GM23248 (cell line): ENCODE results near the gene PLIN1. TPM values are rescaled to one million over a fixed set of nuclear protein-coding genes. Genes with fewer than 3 reads are reported as not detected.
A peak's percentile ranks its signal among the peaks of the same experiment; 100 is the strongest.

Experiments used
- DNase-seq: peaks from one replicate; pipeline ENCODE4 v3.0.0-alpha.2; 2015
- H2AFZ ChIP-seq: fragments of 200-600 bp; sonication (generic); 2 replicates; pipeline ENCODE4 v1.6.1; 2016; ENCODE audit warnings: antibody characterized with exemption
- H3F3A ChIP-seq: fragments of 200-600 bp; sonication (generic); 2 replicates; pipeline ENCODE4 v1.6.1; 2016; ENCODE audit warnings: mild to moderate bottlenecking, antibody characterized with exemption, mixed run types; ENCODE audit not compliant: insufficient read depth
- H3K27ac ChIP-seq: fragments of 200-600 bp; sonication (generic); 2 replicates; pipeline ENCODE4 v1.5.1; 2016; ENCODE audit warnings: mild to moderate bottlenecking
- H3K27me3 ChIP-seq: fragments of 200-600 bp; sonication (generic); replicated peaks from 2 replicates; pipeline ENCODE4 v1.6.1; 2016; ENCODE audit warnings: mild to moderate bottlenecking; ENCODE audit not compliant: insufficient read depth
- H3K36me3 ChIP-seq: fragments of 200-600 bp; sonication (generic); 2 replicates; pipeline ENCODE4 v1.6.1; 2016; ENCODE audit warnings: low read depth, mild to moderate bottlenecking
- H3K4me1 ChIP-seq: fragments of 200-600 bp; sonication (generic); 2 replicates; pipeline ENCODE4 v1.6.1; 2016; ENCODE audit warnings: mild to moderate bottlenecking; ENCODE audit not compliant: insufficient read depth
- H3K4me2 ChIP-seq: fragments of 200-600 bp; sonication (generic); one replicate; pipeline ENCODE4 v1.6.1; 2016; ENCODE audit warnings: mild to moderate bottlenecking; ENCODE audit not compliant: unreplicated experiment
- H3K4me3 ChIP-seq: fragments of 200-600 bp; sonication (generic); 2 replicates; pipeline ENCODE4 v1.5.1; 2016; ENCODE audit warnings: mild to moderate bottlenecking
- H3K79me2 ChIP-seq: fragments of 200-600 bp; sonication (generic); 2 replicates; pipeline ENCODE4 v1.6.1; 2016; ENCODE audit warnings: mild to moderate bottlenecking; ENCODE audit not compliant: insufficient read depth
- H3K9ac ChIP-seq: fragments of 200-600 bp; sonication (generic); 2 replicates; pipeline ENCODE4 v1.6.1; 2016; ENCODE audit warnings: mild to moderate bottlenecking
- H3K9me2 ChIP-seq: fragments of 200-600 bp; sonication (generic); 2 replicates; pipeline ENCODE4 v1.6.1; 2016; ENCODE audit warnings: mixed run types, mild to moderate bottlenecking, moderate library complexity; ENCODE audit not compliant: insufficient read depth
- H3K9me3 ChIP-seq: fragments of 200-600 bp; sonication (generic); one replicate; pipeline ENCODE4 v1.6.1; 2017; ENCODE audit warnings: low read depth
- H4K20me1 ChIP-seq: fragments of 200-600 bp; sonication (generic); 2 replicates; pipeline ENCODE4 v1.6.0; 2016; ENCODE audit not compliant: insufficient read depth
- EZH2 ChIP-seq: fragments of 200-600 bp; sonication (generic); IDR thresholded peaks from 2 replicates; pipeline ENCODE4 v1.6.1; 2018; ENCODE audit warnings: antibody characterized with exemption, mild to moderate bottlenecking; ENCODE audit not compliant: insufficient read depth, poor library complexity, severe bottlenecking
- EZH2phosphoT487 ChIP-seq: fragments of 200-600 bp; sonication (generic); IDR thresholded peaks from 2 replicates; pipeline ENCODE4 v1.6.1; 2018; ENCODE audit warnings: antibody characterized with exemption, moderate library complexity, mild to moderate bottlenecking, low read depth; ENCODE audit not compliant: insufficient read depth
- WGBS, 2 experiments: methylation state at CpG; one replicate each; pipeline ENCODE4 v1.1.6; 2015 to 2017; ENCODE audit warnings: low lambda C conversion rate in 2 of 2, low coverage in 1 of 2; ENCODE audit errors: missing lambda C conversion rate in 2 of 2; 5-methylcytosine and 5-hydroxymethylcytosine counted together
- in situ Hi-C: fragments of 300-500 bp; cut with MboI; formaldehyde crosslinking; loops from 2 replicates; pipeline ENCODE4 v1.15.0; 2020
- polyA plus RNA-seq: library from polyadenylated mRNA; unstranded; fragments of >200 nt; fragmentation: Nextera tagmentation; extraction: Ambion mirVana; gene quantifications from 2 replicates; pipeline ENCODE4 v1.2.1, GENCODE V29; 2016
- total RNA-seq: library from RNA; depleted of rRNA; stranded (reverse); fragments of >200 nt; shearing (Covaris generic); gene quantifications from 2 replicates; pipeline ENCODE4 v1.2.3, GENCODE V29; 2014

Gene PLIN1
- total and polyA plus RNA-seq, 2 experiments from 2014 or later, result not detected

DNA sequence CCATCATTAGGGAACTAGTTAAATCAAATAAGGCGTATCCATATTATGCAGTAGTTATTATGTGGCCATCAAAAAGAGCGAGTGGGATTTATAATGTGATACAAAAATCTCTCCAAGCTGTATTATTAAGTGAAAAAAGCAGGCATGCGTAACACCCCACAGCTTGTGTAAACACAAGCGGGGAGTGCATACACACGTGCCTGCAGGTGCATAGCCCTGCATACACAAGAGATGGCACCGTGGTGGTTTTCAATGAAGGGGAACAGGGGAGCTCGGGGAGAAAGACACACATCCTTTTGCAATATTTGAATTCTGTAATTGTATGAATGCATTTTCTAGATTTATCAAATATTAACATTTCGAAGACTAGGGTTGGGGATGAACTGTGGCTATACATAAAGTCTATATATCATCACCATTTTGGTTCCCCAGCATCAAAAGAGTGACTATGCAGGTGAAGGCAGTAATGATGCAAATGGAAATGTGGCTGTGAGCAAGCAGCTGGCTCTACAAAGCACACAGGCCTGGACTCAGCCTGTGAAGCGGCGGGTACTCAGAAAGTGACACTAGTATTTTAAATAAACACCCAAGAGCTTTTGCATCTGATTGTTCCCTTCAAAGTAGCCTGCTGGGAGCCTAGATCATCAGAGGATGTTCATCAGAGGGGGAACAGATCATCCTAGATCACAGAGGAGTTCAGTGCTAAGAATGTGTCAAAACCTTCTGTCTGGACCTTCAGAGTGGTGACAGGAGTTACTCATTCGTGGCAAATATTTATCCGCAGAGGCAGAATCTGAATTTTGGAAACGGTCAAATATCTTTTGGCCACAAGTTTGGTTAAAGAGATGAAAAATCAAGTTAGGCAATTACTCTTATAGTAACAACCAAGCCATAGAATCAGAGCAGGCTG, 14.5 kb downstream of the PLIN1 start:
- Histone ChIP-seq H3K4me2 (peak overlapping the region; percentile 68), H4K20me1 (no peaks in the 10 kb centered on the region), H3K4me3 (peak overlapping the region; percentile 53), H3K79me2 (no peaks in the 10 kb centered on the region), H3K9me2 (no peaks in the 10 kb centered on the region), H3K9me3 (no peaks in the 10 kb centered on the region), H3K4me1 (peaks cover 27% of the 10 kb centered on the region), H3K9ac (peak overlapping the region; percentile 77), H2AFZ (peak overlapping the region; percentile 87), H3K36me3 (no peaks in the 10 kb centered on the region), H3K27me3 (no peaks in the 10 kb centered on the region), H3K27ac (peak overlapping the region; percentile 47), H3F3A (peaks cover 20% of the 10 kb centered on the region)
- WGBS, 2 experiments, result 70% methylated on average over 13 of the region's 13 CpGs
- in situ Hi-C loops, result no loop called here
- peak; percentile 40 for DNase-seq
- TF ChIP-seq EZH2phosphoT487 (no peak), EZH2 (no peak)

GRCh38 chr15:89662893-89663626, 16.1 kb downstream of the PLIN1 start:
- peak; percentile 98 for DNase-seq
- 4% methylated on average over 11 of the region's 11 CpGs for WGBS, 2 experiments
- peaks cover 20% of the 10 kb centered on the region for H3F3A ChIP-seq
- H3K79me2 ChIP-seq, result no peaks in the 10 kb centered on the region
- TF ChIP-seq EZH2phosphoT487 (no peak), EZH2 (no peak)
- H3K9me2 ChIP-seq, result no peaks in the 10 kb centered on the region
- in situ Hi-C loops, result no loop called here
- peaks cover 27% of the 10 kb centered on the region for H3K4me1 ChIP-seq
- H3K4me3 ChIP-seq, result peak overlapping the region; percentile 61
- peak overlapping the region; percentile 88 for H3K27ac ChIP-seq
- no peaks in the 10 kb centered on the region for H3K9me3 ChIP-seq
- peak overlapping the region; percentile 83 for H3K4me2 ChIP-seq
- peak overlapping the region; percentile 80 for H2AFZ ChIP-seq
- peak overlapping the region; percentile 83 for H3K9ac ChIP-seq
- no peaks in the 10 kb centered on the region for H3K27me3 ChIP-seq
- H4K20me1 ChIP-seq, result no peaks in the 10 kb centered on the region
- H3K36me3 ChIP-seq, result no peaks in the 10 kb centered on the region

GRCh38 chr15:89660556-89660955, 18.6 kb downstream of the PLIN1 start:
- peaks cover 41% of the 10 kb centered on the region for H3K4me1 ChIP-seq
- H3F3A ChIP-seq, result peaks cover 35% of the 10 kb centered on the region
- H3K4me2 ChIP-seq, result no peak overlapping the region
- in situ Hi-C loops, result no loop called here
- no peaks in the 10 kb centered on the region for H3K36me3 ChIP-seq
- no peaks in the 10 kb centered on the region for H3K9me2 ChIP-seq
- DNase-seq, result no peak
- H3K27ac ChIP-seq, result no peak overlapping the region
- TF ChIP-seq EZH2phosphoT487 (no peak), EZH2 (no peak)
- no peak overlapping the region for H3K9ac ChIP-seq
- H4K20me1 ChIP-seq, result no peaks in the 10 kb centered on the region
- H3K4me3 ChIP-seq, result no peak overlapping the region
- no peaks in the 10 kb centered on the region for H3K79me2 ChIP-seq
- H2AFZ ChIP-seq, result no peak overlapping the region
- no peaks in the 10 kb centered on the region for H3K27me3 ChIP-seq
- no peaks in the 10 kb centered on the region for H3K9me3 ChIP-seq
- WGBS, 2 experiments, result 90 to 95% methylated on average over 2 of the region's 2 CpGs

GRCh38 chr15:89659295-89659694, 19.9 kb downstream of the PLIN1 start:
- Histone ChIP-seq H3K9me3 (no peaks in the 10 kb centered on the region), H3F3A (peaks cover 31% of the 10 kb centered on the region), H3K4me3 (no peak overlapping the region), H3K9ac (no peak overlapping the region), H3K79me2 (peaks cover 4% of the 10 kb centered on the region; the same call in 1 of the 2 replicates), H3K27ac (no peak overlapping the region), H3K9me2 (no peaks in the 10 kb centered on the region), H3K4me2 (no peak overlapping the region), H3K27me3 (no peaks in the 10 kb centered on the region), H3K36me3 (no peaks in the 10 kb centered on the region), H4K20me1 (no peaks in the 10 kb centered on the region), H3K4me1 (peaks cover 32% of the 10 kb centered on the region), H2AFZ (no peak overlapping the region)
- DNase-seq, result no peak
- in situ Hi-C loops, result no loop called here
- 96 to 97% methylated on average over 2 of the region's 2 CpGs for WGBS, 2 experiments
- TF ChIP-seq EZH2phosphoT487 (no peak), EZH2 (no peak)
